ENCODE measurements around the gene ZCCHC4.
A peak's percentile ranks its signal among the peaks of the same experiment; 100 is the strongest.

Gene ZCCHC4, protein sequence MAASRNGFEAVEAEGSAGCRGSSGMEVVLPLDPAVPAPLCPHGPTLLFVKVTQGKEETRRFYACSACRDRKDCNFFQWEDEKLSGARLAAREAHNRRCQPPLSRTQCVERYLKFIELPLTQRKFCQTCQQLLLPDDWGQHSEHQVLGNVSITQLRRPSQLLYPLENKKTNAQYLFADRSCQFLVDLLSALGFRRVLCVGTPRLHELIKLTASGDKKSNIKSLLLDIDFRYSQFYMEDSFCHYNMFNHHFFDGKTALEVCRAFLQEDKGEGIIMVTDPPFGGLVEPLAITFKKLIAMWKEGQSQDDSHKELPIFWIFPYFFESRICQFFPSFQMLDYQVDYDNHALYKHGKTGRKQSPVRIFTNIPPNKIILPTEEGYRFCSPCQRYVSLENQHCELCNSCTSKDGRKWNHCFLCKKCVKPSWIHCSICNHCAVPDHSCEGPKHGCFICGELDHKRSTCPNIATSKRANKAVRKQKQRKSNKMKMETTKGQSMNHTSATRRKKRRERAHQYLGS

DNA sequence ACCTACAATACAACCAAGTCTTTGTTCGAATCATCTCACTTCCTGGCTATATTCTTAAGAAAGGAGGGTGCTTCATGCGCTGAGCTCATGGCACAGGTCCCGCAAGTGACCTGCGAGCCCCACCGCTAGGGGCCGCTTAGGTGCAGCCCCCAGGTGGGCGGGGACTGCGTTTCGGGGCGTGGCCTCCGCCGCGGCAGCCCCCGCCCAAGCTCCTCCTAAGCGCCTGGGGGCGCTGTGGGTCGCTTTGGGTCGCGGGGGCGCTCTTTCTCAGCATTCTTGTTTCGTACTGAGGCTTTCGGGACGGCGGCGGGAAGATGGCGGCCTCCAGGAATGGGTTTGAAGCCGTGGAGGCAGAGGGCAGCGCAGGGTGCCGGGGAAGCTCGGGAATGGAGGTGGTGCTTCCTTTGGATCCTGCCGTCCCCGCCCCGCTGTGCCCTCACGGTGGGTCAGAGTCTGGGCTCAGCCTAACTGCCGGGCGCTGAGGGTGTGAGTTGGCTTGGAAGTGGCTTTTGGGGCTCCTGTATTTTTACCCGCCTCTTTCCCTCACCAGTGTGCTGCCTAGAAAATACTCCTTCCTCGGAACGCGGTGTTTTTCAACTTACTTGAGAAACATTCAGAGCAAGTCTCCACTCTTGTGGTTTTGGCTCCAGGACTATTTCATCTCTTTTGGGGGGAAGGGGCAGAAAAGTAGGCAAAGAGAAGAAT lies at the start of gene ZCCHC4:
TSS of gene ZCCHC4 (plus strand) at position 279 of the 705 bp plus-strand sequence. CDS start at position 315, 36 bp downstream.
- DNase-seq = peak; percentile 74

DNA sequence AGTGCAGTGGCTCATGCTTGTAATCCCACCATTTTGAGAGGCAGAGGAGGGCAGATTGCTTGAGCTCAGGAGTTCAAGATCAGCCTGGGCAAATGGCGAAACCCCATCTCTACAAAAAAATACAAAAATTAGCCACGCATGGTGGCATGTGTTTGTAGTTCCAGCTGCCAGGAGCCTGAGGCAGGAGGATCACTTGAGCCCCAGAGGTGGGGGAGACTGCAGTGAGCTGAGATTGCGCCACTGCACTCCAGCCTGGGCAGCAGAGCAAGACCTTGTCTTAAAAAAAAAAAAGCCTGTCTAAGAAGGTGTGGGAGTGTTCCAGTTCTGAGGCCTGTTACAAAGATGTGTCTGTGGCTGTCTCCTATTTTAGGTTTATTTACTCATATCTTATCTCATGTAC lies 40.7 kb upstream of the ZCCHC4 start:
- DNase-seq = no peak

DNA sequence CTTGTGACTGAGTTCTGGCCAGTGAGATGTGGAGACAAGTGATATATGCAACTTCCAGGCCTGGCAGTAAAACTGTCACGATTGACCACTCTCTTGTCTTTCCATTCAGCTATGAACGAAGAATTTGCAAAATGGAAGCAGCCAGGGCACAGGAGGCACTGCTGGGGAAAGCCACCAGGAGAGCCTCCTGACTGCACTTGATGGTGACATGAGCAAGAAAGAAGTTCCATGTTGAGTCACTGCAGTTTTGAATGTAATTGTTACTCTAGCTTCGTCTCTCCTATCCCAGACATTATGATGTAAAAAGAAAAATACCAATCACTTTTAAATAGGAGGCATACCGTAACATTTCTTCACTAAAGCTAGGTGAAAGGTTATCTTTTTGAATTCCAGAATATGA lies 32.4 kb upstream of the ZCCHC4 start:
- no peak for DNase-seq

DNA sequence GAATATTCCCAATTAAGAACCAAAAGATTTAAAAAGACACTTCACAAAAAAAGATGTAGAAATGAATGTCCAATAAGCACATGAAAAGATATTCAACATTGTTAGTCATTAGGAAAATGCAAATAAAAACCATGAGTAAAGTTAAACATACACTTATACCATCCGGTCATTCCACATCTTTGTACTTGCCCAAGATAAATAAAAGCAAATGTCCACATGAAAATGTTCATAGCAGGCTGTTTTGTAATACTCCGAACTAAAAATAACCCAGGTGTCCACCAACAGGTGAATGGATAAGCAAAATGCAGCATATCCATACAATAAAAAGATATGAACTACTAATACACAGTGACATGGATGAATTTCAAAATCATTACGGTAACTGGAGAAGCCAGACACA lies 28.6 kb upstream of the ZCCHC4 start:
- no peak for DNase-seq

DNA sequence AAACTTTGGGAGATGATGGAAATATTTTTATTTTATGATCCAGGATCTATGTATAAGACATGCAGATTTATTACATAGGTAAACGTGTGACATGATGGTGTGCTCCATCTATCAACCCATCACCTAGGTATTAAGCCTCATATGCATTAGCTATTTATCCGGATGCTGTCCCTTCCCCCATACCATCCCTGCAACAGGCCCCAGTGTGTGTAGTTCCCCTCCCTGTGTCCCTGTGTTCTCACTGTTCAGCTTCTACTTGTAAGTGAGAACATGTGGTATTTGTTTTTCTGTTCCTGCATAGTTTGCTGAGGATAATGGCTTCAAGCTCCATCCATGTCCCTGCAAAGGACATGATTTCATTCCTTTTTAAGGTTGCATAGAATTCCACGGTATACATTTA lies 28.1 kb upstream of the ZCCHC4 start:
- no peak for DNase-seq

DNA sequence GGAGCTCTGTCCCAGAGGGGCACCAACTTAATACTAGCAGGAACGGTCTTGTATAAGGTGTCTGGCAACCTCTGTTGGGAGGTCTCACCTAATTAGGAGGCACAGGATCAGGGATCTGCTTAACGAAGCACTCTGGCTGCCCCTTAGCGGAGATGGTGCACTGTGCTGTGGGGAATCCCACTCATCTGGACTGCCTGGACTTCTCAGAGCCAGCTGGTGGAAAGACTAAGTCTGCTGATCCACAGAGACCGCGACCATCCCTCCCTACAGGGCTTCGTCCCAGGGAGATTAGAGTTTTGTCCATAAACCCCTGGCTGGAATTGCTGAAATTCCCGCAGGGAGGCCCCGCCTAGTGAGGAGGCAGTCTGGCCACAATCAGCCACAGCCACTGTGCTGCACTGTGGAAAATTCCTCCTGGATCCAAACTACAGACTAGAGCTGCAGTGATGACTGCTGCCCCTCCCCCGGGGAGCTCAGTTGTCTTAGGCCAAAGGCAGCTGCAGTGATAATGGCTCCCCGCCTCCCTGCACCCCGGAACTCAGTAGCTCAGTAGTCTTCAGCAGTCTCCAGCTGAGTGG lies 22.0 kb upstream of the ZCCHC4 start:
- DNase-seq = no peak

DNA sequence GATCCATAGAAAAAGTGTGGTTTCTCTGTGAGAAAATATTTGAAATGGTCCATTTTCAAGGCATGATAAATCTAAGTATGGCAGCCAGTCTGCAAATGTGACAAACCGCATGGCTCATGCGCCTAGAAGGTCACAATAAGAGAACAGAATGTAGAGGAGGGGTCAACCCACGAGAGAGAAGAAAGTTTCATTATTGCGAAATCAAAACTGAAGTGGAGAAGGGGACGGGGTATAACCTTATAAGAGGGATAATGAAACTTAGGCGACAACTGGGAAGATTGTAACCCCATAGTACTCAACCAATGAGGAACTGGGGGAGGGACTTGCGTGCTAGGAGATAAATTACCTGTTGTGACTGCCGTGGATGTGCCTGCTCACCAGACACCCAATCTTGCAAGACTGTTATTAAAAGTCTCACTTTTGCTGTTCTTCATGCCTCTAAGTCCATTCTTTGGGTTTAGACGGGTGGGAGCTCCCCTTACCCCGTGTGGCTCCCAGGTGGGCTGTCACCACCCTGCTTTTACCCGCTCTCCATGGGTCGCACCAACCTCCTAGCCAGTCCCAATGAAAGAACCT lies 21.3 kb upstream of the ZCCHC4 start:
- DNase-seq = no peak

DNA sequence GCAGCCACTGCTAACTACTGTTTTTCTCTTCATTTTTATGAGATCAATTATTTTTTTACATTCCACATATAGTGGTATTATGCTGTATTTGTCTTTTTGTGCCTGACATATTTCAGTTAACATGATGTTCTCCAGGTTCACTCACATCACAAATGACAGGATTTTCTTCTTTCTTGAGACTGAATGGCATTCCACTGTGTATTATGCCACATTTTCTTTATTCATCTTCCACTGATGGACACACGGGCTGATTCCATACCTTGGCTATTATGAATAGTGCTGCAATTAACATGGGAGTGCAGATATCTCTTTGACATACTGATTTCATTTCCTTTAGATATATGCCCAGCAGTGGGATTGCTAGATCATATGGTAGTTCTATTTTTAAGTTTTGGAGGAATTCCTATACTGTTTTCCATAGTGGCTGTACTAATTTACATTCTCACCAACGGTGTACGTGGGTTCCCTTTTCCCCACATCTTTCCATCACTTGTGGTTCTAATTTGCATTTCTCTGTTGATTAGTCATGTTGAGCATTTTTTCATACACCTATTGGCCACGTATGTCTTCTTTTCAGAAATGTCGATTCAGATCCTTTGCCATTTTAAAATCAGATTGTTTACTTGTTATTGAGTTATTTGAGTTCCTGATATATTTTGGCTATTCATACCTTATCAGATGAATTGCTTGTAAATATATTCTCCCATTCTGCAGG lies 14.9 kb upstream of the ZCCHC4 start:
- DNase-seq = no peak

DNA sequence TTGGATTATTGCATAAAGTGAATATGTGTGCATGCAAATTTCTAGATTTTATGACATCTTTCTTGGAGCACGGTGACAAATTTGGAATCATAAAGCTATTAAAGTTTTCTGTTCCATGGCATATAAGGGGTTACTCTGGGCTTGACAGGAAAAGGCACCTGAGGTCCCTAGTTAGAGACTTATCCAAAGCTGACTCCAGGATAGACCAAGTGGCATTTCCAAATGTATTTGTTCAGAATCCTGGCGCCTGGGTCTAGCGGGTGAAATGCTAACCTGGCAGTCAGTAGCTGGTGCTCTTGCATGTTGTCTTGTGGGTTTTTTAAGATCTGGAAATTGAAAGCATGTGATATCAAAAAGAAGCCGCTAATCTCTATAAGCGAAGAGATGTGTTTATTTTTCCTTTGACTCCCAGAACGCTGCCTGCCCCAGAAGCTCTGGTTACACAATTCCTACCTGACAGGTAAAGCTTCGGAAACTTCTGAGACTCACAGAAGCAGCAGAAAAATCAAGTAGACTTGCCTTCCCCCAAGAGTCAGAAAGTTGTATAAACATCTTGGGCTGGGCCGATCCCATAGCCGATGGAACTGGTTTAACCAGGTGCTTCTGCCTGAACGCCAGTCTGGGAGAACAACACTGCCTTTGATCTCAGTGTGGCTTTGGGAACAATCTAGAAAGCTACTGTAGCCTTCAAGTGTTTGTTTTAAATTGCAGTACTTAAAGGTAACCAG lies 12.9 kb upstream of the ZCCHC4 start:
- no peak for DNase-seq

DNA sequence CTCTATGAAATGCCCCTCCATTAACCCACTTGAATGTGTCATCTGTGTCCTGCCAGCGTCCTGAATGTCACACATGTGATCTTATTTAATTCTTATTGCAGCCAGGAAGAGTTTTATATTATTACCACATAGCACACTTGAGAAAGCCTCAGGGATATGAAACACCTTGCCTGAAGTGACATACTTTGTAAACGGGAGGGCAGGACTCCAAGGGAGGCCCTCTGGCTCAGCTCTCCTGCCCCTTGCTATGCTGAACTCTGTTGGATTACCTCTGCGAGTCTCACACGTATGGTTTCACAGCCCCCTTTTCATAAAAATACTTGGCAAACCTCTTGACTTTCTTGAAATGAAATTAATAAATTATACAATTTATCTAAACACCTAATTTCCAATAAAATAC lies 11.1 kb upstream of the ZCCHC4 start:
- no peak for DNase-seq

DNA sequence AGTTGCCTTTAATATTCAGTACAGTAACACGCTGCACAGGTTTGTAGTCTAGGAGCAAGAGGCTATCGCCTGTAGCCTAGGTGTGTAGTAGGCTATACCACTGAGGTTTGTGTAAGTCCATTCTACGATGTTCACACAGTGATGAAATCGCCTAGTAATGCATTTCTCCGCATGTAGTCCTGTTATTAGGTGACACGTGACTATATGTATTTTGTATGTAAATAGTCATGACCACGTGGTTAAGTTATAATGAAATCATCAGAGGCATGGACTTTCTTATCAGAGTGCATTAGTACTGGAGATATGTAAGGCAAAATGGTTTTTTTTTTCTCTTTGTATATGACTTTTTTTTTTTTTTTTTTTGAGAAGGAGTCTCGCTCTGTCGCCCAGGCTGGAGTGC lies 9.9 kb upstream of the ZCCHC4 start:
- DNase-seq = no peak

DNA sequence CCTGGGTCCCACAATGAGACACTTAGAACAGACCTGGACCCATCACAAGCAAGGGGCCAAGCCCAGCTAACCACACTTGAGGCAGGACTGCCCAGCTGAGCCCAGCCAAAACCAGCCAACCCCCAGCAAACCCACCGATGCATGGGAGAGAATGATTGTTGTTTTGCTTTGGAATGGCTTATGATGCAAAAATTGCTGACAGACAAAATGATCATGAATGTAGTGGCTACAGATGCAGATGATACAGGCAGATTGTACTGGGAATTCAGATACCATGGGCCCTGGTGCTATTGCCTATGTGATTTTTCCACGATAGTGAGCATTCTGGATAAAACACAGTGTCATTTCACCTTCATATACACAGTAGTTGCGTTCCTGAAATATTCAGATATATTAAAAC lies 9.0 kb upstream of the ZCCHC4 start:
- DNase-seq = no peak

DNA sequence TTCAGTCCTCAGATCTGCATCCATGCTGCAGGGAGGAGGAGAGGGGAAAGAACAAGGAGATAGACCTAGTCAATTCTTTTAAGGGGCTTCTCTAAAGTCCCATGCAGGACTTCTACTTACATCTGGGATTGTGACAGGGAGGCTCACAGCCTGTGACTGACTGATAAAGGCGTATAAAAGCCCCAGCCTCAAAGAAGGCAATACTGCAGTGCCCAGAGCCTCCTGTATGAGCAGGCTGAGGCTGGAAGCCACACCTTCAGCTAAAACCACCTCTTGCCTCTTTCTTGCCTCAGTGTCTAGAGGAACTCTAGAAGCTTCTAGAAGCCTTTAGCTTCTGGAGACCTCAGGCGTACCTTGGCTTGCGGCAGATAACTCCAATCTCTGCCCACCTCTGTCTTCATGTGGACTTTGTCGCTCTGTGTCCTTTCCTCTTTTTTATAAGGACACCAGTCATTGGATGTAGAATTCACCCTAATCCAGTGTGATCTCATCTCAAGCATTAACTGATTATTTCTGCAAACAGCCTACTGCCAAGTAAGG lies 6.0 kb upstream of the ZCCHC4 start:
- no peak for DNase-seq

DNA sequence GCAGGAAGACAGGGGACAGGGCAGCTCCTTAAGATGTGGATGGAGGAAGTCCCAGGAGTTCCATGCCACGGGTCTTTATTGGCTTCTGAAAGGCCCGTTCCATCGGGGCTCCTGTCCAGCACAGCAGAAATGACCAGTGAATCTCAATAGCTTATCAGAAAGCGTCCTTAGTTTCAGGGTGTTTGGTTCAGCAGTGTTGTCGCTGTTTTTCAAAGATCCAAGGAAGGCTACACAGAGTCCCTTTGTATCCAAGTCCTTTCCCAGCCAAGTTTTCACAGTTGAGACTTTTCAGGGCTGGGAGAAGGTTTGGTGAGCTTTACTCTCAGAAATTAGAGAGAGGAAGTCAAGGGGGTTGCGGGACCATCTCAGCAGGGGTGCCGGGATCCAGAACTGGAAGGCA lies 5.0 kb upstream of the ZCCHC4 start:
- DNase-seq = no peak

DNA sequence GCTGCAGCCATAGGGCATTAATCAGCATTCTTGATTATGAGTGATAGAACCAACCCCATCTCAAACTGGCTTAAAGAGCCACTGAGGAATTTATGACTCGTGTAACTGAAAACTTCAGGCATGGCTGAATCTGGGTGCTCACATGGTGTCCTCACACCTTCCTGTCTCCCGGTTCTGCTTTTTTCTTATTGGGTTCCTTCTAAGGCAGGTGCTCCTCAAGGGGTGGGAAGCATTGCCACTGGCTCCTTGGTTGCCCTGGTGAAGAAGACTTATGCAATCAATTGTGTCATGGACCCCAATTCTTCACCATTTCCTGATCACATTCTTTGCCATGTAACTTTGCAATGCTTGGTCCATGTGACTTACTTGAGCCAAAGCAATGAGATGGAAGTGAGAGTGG lies 4.3 kb upstream of the ZCCHC4 start:
- no peak for DNase-seq

DNA sequence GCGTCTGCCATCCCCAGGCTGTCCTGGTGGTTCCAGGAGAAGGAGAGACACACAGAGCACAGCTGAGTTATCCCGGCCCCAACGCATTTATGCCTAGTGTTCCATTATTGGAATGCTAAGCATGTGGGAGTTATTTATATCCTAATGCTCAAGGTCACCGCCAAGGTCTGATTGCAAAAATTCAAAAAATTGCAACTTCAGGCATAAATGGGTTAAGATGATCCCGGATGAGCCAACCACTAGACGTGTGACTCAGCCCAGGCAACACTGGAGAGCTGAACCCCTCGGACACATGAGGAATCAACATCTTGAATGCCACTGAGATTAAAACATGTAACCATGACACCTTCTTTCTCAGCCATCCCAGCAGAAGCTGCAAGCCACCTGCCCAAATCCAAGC lies 3.8 kb upstream of the ZCCHC4 start:
- no peak for DNase-seq

DNA sequence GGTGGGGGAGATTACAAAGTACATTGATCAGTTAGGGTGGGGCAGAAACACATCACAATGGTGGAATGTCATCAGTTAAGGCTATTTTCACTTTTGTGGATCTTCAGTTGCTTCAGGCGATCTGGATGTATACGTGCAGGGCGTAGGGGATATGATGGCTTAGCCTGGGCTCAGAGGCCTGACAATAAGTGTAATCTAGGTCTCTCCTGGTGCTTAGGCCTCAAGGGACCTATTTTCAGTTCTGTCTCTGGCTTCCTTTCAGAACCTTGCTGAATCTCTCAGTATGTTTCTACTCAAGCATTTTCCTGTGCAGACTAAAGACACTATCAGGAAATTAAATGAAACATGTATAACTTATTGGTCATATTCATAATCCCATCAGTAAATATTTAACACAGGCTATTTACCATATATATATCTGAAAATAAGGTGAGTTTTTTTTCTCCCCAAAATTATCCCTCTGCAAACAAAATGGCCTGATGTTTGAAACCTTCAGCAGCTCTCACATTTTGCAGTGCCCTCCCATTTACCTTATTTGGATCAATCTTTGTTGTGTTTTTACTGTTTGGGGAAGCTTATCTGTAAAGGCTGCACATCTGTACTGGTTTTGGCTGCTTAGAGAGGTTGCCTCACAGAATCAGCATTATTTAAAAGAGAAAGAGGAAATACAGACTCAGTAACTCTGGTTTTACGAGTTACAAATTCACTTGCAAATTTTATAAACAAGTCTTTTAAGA lies 2.3 kb upstream of the ZCCHC4 start:
- no peak for DNase-seq

DNA sequence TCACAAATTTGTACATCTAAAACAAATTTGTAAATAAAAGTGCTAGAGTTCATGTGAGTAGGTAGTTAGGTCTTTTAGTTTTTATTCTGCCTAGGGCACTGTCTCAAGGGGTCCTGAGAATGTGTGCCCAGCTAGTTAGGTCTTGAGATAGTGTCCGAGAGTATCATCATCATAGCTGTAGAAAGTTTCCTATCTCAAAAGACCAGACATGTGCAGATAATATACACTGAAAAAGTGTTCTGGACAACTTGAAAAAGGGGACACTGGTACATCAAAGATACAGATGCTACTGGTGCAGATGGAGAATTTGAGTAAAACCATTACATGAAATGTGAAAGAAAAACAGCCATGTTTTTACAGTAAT lies 1.8 kb upstream of the ZCCHC4 start:
- no peak for DNase-seq

DNA sequence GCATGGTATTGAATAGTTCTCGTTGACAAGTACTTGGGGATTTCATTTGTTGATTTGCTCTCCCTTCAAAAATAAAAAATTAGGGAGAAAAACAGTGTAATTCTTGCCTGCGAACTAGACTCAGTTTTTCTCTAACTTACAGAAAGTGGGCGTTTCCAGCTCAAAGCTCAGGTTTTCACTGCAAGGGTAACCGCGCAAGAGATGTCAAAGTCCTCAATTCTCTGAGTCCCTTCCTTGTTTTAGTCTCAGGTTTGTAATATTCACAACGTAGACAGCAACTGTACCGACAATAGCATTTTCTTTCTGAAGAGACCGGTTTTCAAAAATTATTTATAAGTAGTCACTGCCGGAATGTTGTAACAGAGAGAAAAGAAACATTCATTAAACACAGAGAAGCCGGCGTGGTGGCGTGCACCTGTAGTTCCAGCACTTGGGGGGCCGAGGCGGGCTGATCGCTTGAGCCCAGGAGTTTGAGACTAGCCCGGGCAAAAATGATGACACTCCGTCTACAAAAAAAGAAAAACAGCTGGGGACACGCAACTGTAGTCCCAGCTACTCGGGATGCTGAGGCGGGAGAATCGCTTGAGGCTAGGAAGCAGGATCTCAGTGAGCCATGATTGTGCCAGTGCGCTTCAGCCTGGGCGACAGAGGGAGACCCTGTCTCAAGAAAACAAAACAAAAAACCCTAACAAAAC lies 774 bp downstream of the ZCCHC4 start:
- DNase-seq = no peak

DNA sequence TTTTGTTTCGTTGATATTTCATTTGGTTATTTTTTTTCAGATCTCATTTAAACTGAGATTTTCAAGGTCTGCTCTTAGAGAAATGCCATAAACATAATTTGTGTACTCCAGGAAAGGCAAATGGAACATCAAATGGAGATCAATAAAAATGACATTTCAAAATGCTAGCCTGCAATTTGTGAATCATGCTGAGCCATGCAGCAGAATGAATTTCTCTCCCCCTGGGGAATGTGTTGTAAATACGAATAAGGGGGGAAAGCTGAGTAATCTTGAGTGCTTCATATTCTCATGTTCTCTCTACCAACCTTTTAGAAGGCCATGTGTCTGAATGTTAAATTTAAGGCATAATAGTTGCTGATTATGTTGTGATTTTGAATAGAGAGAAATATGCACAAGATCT lies 7.8 kb downstream of the ZCCHC4 start:
- no peak for DNase-seq

DNA sequence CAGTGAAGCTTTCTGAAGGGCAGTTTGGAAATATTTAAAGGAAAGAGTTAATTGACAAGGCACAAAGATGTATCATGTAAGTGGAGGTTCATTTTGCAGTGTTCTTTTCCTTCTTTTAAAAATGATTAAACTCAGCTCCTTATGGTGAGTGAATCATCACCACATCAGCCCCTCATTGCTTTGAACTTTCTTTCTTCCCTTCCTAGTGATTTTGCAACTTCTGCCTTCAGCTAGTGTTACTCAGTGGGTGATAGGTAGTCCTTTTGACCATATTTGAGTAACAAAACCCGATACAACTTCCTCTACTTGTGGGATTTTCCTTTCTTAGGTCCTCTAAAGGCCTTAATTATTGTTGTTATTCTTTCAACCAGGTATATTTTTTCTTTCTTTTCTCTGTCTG lies 8.2 kb downstream of the ZCCHC4 start:
- DNase-seq = no peak
